Cardiac septum (tissue), 1 donor: ENCODE data around the gene MAG. TPM values are rescaled to one million over a fixed set of nuclear protein-coding genes. Genes with fewer than 3 reads are reported as not detected.
"Not testable (repeated sequence)": the region's sequence is repeated elsewhere in the genome, so short reads cannot be mapped to it uniquely, and the experiment has no call there.

Experiments
- DNase-seq: peaks from one replicate; pipeline ENCODE4 v3.0.0-alpha.2; 2020; ENCODE audit warnings: low spot score
- intact Hi-C: fragments of 100-400 bp; cut with DNase I; formaldehyde crosslinking; loops from one replicate; pipeline ENCODE4 v1.14.0; 2022
- microRNA-seq: library from miRNA; unstranded; fragments of <30 nt; microRNA quantifications from one replicate; pipeline ENCODE4 v1.2.0, GENCODE V29; 2020
- total RNA-seq: library from RNA; stranded (reverse); fragmentation: NEBNext Ultra II Directional; extraction: Animal tissue kit (Norgen Biotek cat#: 25700); gene quantifications from one replicate; pipeline ENCODE4 v1.2.1, GENCODE V29; 2021
- donor health status: DM: no; HTN: no; CAD: no.

Gene MAG
- total RNA-seq, 1 donor from 2014 or later: not detected

DNA sequence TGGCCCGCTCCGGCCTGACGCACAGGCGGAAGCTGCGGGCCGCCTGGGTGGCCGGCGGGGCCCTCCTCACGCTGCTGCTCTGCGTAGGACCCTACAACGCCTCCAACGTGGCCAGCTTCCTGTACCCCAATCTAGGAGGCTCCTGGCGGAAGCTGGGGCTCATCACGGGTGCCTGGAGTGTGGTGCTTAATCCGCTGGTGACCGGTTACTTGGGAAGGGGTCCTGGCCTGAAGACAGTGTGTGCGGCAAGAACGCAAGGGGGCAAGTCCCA is 60.2 kb downstream of the MAG start:
- intact Hi-C loops: loop anchor here (1.0 kb wide), 2 partner anchors 116 to 143 kb away; no protein-coding TSS in a partner anchor

DNA sequence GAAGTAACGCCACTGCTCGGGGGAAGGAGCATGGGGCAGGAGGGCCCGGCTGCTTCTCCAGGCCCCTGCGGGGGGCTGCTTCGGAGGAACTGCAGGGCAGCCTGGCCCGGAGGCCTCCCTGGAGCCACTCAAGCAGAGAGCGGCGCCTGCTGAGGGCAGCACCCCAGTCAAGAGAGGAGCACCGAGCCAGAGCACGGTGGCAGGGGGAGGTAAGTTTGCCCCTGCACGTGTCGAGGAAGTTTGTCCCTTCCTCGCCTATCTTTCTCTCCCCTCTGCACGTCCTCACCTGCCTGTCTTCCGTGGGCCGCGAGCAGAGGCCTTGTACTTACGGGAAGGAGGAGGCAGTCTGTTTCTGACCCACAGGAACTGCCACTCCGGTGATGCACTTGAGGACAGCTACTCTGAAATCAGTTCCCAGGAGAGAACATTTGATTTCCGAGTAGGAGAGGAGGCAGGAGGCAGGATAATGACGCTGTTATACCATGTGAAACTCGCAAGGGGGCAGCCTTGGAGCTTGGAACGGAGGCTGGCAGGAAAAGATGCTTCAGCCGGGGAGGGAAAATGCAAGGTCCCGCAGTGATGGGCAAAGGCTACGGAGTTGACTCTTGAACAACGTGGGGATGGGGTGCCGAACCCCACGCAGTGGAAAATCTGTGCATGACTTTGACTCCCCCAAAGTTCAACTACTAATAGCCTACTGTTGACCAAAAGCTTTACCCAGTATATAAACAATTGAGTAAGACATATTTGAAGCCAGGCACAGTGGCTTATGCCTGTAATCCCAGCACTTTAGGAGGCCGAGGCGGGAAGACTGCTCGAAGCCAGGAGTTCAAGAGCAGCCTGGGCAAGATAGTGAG is 60.7 kb downstream of the MAG start:
- intact Hi-C loops: loop anchor here (1.0 kb wide), 2 partner anchors 116 to 143 kb away; no protein-coding TSS in a partner anchor
- DNase-seq: peak; percentile 89

More for the DNA sequence above, 60.2 kb downstream of the MAG start:
- DNase-seq: peak; percentile 72

DNA sequence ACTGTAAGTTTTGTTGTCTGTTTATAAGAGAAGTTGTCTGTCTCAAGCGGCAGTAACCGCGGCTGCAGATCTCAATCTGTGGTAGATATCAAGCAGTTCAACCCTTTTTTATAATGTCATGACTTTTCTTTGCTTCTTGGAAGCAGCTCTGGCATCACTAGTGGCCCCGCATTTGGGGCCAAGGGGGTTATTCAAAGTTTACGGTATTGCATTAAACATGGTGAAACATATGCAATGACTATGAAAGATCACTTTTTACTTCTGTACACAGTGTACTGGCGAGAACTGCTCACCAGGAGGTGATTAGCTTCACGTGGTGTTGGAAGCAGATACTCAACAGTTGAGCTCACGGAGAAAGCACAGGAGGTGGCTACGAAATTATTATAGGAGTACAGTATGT is 61.7 kb downstream of the MAG start:
- intact Hi-C loops: no loop called here
- peak; percentile 57 for DNase-seq

DNA sequence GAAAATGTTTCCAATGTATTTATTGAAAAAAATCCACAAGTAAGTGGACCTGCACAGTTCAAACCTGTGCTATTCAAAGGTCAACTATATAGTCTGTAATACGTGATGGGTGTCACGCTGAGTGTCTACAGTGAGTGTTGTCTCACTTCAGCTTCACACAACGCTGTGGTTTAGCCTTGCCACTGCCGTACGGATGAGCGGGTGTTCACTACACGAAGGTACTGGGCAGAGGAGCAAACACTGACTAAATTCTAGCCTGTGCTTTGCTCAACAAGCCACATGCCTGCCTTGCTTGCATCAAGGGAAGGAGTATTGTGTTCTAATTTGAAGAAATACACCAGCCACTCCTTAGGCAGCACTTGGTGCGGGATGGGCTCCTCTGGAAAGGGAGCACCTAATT is 62.9 kb downstream of the MAG start:
- peak; percentile 27 for DNase-seq
- intact Hi-C loops: loop anchor here (5.0 kb wide), 1 partner anchor 102 kb away; no protein-coding TSS in a partner anchor

DNA sequence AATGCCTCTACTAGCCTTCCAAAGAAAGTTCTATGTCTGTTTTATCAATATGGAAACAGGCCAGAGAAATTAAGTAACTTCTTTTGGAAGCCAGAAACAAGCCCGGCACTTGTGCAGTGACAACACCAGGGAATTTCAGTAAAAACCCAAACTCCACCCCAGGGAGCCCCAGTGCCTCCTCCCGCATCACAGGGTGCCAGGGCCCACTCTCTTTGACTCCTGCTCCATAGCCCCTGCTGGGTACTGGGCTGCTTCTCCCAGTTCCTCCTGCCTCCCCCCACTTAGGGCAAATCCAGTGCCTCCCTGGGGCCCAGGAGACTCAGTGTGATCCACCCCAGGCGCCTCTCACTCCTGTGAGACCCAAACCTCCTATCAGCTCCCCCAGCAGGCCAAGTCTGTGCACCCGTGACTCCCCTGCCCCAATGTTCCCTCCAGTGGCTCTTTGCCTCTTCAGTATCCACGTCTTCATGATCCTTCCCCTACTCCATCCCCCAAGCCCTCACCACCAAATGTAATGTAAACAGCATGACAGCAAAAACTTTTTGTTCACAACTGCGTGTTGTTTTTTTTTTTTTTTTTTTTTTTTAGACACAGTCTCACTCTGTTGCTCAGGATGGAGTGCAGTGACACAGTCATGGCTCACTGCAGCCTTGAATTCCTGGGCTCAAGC is 64.0 kb downstream of the MAG start:
- intact Hi-C loops: loop anchor here (5.0 kb wide), 1 partner anchor 101 kb away; no protein-coding TSS in a partner anchor
- peak; percentile 19 for DNase-seq

DNA sequence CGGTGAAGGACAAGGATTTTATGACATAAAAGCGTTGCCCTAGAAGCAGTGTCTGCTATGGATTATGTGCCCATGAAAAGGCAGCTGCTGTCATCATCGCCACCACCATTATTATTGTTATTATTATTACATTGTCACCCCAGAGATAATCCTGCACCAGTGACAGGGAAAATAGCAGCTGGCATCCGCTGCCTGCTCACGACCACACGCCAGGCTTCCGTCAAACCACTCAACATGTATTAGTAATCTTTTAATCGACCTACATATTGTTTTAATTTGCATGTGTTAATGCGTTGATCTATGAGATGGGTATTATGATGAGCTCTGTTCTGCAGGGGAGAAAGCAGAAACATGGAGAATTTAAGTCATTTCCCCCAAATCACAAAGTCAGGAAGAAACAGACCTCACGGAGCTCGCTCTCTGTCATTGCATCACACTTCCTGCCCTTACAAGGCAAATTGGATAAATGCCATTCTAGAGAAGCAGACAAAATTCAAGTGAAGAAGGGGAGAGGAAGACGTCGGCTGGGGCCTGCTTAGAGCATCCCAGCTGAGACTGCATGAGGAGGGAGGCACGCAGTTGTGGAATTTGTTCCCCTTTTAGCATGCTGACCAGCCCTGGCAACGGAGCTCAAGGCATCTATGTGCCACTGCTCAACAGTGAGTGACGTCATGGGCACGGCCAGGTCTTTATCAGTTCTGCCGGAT is 66.1 kb downstream of the MAG start, which contains the start of gene FFAR3:
Gene FFAR3 (plus strand): TSS at position 594 of the 707 bp plus-strand sequence. CDS start 431 bp downstream, outside the sequence.
- intact Hi-C loops: loop anchor here (5.0 kb wide), 1 partner anchor 99 kb away; no protein-coding TSS in a partner anchor
- DNase-seq: peak; percentile 76

DNA sequence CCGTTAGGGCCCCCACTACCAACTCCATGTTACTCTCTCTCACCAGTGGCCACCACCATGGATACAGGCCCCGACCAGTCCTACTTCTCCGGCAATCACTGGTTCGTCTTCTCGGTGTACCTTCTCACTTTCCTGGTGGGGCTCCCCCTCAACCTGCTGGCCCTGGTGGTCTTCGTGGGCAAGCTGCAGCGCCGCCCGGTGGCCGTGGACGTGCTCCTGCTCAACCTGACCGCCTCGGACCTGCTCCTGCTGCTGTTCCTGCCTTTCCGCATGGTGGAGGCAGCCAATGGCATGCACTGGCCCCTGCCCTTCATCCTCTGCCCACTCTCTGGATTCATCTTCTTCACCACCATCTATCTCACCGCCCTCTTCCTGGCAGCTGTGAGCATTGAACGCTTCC is 66.9 kb downstream of the MAG start:
- DNase-seq: peak; percentile 35
- intact Hi-C loops: loop anchor here (5.0 kb wide), 1 partner anchor 98 kb away; no protein-coding TSS in a partner anchor

DNA sequence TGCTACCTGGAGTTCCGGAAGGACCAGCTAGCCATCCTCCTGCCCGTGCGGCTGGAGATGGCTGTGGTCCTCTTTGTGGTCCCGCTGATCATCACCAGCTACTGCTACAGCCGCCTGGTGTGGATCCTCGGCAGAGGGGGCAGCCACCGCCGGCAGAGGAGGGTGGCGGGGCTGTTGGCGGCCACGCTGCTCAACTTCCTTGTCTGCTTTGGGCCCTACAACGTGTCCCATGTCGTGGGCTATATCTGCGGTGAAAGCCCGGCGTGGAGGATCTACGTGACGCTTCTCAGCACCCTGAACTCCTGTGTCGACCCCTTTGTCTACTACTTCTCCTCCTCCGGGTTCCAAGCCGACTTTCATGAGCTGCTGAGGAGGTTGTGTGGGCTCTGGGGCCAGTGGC is 67.4 kb downstream of the MAG start:
- intact Hi-C loops: loop anchor here (5.0 kb wide), 1 partner anchor 98 kb away; no protein-coding TSS in a partner anchor
- not testable (repeated sequence) for DNase-seq

DNA sequence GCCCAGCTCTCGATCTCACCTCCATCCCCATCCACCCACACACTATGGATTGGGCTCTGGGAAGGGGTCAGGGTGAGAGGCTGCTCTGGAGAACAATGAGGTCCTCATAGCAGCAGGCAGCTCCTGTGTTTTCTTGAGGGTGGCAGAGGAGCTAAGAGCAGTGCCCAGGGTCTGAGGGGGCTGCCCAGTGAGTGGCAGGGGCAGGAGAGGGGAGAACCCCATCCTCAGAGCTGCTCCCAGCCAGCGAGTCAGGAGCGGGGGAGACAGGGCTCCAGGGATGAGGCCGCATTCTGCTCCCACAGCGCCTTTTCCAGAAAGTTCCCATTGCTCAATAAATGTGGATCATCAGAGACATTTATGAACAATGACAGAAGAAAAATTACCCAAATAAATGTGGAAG is 68.1 kb downstream of the MAG start:
- intact Hi-C loops, DNase-seq: not testable (repeated sequence)

DNA sequence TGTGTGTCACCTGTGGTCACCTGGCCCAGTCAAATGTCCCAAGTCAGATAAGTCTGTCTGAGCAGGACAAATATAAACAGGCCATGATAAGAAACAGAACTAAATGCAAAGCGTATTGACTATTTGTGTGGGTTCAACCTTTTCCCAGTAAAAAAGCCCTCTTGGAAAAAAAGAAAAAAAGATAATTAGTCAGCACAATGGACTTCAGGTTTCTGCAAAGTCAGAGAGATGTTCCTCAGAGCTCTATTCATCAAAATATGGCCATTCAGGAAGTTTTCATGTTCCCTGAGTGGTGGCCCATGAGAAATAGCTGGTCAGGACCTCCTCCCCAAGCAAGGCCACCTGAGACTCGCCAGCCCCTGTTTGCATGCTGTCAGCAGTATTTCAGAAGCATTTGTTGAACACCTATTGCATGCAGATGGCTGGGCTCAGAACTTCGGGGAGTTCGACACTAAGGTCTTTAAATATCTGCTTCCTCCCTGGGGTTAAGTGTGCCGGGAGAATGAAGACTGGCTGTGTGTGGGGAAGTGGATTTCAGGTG is 69.0 kb downstream of the MAG start:
- no peak for DNase-seq
- intact Hi-C loops: no loop called here

DNA sequence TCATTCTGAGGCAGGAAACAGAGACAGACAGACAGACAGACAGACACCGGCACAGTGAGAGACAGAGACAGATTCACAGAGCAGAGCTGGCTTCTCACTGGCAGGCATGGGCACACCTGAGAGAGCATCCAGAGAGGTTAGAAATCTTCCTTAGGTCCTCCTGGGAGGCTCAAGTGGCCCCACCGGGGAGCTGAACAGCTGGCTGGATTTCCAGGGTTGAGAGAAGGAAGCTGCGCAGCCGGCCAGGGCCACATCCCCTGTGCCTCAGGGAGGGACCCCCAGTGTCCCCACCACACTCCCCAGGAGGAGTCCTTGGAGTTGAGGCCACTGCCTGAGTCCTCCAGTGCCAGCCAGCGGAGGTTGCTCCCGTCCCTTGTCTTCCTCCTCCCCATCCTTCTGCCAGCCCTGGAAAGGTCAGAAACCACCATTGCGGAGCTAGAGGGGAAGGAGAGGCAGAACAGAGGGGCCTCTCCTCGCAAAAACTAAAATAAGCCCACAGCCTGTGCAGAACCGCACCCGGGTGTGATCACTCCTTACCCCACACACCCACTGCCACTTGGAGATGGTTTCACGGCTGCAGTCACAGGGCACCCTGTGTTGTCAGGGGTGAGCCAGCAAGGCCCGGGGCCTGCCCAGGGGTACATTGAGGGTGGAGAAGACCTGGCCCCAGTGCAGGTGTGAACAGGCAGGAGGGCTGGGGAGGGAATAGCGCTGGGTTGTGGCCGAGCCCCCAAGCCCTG is 70.5 kb downstream of the MAG start:
- DNase-seq: no peak
- intact Hi-C loops: no loop called here

DNA sequence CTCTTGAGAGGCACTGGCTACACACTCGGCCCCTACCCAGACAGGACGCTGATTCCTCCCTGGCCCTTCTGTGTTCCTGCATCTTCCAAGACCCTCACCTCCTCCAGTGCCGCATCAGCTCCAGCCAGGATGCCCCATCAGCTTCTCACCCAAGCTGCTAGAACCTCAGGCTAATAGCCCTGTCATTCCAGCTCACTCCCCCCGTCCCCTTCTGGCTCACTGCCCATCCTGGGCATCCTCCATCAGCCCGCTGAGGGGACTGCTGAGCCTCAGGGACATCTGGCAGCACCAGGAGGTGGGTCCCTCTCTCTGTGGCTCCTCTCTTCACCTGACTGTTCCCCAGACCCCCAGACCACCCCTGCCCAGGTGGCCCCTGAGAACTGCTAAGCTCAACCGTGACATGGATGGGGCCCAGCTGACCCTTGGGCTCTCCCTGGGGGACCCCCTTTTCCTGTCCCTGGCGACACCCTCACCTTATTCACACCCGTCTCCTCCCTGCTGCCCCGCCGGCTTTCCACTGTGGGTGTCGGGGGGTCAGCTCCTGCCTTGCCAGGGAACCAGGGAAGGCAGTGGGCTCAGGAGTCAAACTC is 71.1 kb downstream of the MAG start:
- intact Hi-C loops: no loop called here
- no peak for DNase-seq

Small RNAs within 50 kb of the gene (microRNA-seq; reads per million reads assigned to microRNA genes)
- gene MIR5196: not detected

Other genes with a start within 250 kb of the MAG start
- not detected for gene FXYD3, start 176.3 kb upstream of the MAG start, total RNA-seq
- gene LGI4, start 157.1 kb upstream of the MAG start, total RNA-seq: 8.1 TPM
- 613 TPM for gene FXYD1, start 153.3 kb upstream of the MAG start, total RNA-seq
- not detected for gene FXYD7, start 148.9 kb upstream of the MAG start, total RNA-seq
- gene FXYD5, start 137.4 kb upstream of the MAG start, total RNA-seq: 19.0 TPM
- gene FAM187B, start 63.4 kb upstream of the MAG start, total RNA-seq: not detected
- gene LSR, start 43.2 kb upstream of the MAG start, total RNA-seq: 3.4 TPM
- 174 TPM for gene USF2, start 23.2 kb upstream of the MAG start, total RNA-seq
- not detected for gene HAMP, start 9.6 kb upstream of the MAG start, total RNA-seq
- 0.70 TPM for gene CD22, start 37.0 kb downstream of the MAG start, total RNA-seq
- gene FFAR1, start 55.7 kb downstream of the MAG start, total RNA-seq: not detected
- not detected for gene FFAR3, start 66.3 kb downstream of the MAG start, total RNA-seq
- not detected for gene GPR42, start 78.9 kb downstream of the MAG start, total RNA-seq
- gene FFAR2, start 156.1 kb downstream of the MAG start, total RNA-seq: 0.97 TPM
- not detected for gene KRTDAP, start 198.3 kb downstream of the MAG start, total RNA-seq
- 4.2 TPM for gene DMKN, start 221.5 kb downstream of the MAG start, total RNA-seq
- not detected for gene SBSN, start 236.2 kb downstream of the MAG start, total RNA-seq
- not detected for gene GAPDHS, start 241.3 kb downstream of the MAG start, total RNA-seq